Smooth muscle cell (in vitro differentiated cells): ENCODE results near the gene FAM98C. TPM values are rescaled to one million over a fixed set of nuclear protein-coding genes. Genes with fewer than 3 reads are reported as not detected.

Experiments used
- DNase-seq: peaks from one replicate; lab custom pipeline; 2025; ENCODE audit not compliant: unreplicated experiment; lab: John Stamatoyannopoulos, UW
- H2AFZ ChIP-seq: fragments of 200-600 bp; sonication (generic); 2 replicates; pipeline ENCODE4 v1.6.0; 2016; ENCODE audit warnings: antibody characterized with exemption, low read depth, mild to moderate bottlenecking
- H3F3A ChIP-seq: fragments of 200-600 bp; sonication (generic); 2 replicates; pipeline ENCODE4 v1.6.0; 2017; ENCODE audit warnings: antibody characterized with exemption, low read depth
- H3K27ac ChIP-seq: fragments of 200-600 bp; sonication (generic); 2 replicates; pipeline ENCODE4 v1.5.1; 2016; ENCODE audit warnings: low read depth, mild to moderate bottlenecking
- H3K27me3 ChIP-seq: fragments of 200-600 bp; sonication (generic); 2 replicates; pipeline ENCODE4 v1.6.1; 2016; ENCODE audit warnings: low read depth, mild to moderate bottlenecking
- H3K36me3 ChIP-seq: fragments of 200-600 bp; sonication (generic); 2 replicates; pipeline ENCODE4 v1.5.1; 2016; ENCODE audit warnings: low read depth
- H3K4me1 ChIP-seq: fragments of 200-600 bp; sonication (generic); 2 replicates; pipeline ENCODE4 v1.5.1; 2016; ENCODE audit warnings: low read depth
- H3K4me2 ChIP-seq: fragments of 200-600 bp; sonication (generic); 2 replicates; pipeline ENCODE4 v1.6.0; 2016; ENCODE audit warnings: mild to moderate bottlenecking
- H3K4me3 ChIP-seq: fragments of 200-600 bp; sonication (generic); 2 replicates; pipeline ENCODE4 v1.5.1; 2016; ENCODE audit warnings: mild to moderate bottlenecking
- H3K79me2 ChIP-seq: fragments of 200-600 bp; sonication (generic); 2 replicates; pipeline ENCODE4 v1.6.0; 2016; ENCODE audit warnings: low read depth, mild to moderate bottlenecking
- H3K9ac ChIP-seq: fragments of 200-600 bp; sonication (generic); 2 replicates; pipeline ENCODE4 v1.6.0; 2016; ENCODE audit warnings: low read depth
- H3K9me3 ChIP-seq: fragments of 200-600 bp; sonication (generic); replicated peaks from 2 replicates; pipeline ENCODE4 v1.5.1; 2016; ENCODE audit warnings: low read depth
- H4K20me1 ChIP-seq: fragments of 200-600 bp; sonication (generic); 2 replicates; pipeline ENCODE4 v1.6.0; 2016; ENCODE audit warnings: low read depth
- WGBS: methylation state at CpG from one replicate; pipeline ENCODE4 v1.1.7; 2016; ENCODE audit warnings: low lambda C conversion rate; 5-methylcytosine and 5-hydroxymethylcytosine counted together
- polyA plus RNA-seq: library from polyadenylated mRNA; unstranded; fragments of >200 nt; fragmentation: Nextera tagmentation; extraction: Ambion mirVana; gene quantifications from 2 replicates; pipeline ENCODE4 v1.2.1, GENCODE V29; 2016
- total RNA-seq: library from RNA; depleted of rRNA; stranded (reverse); fragments of >200 nt; gene quantifications from 2 replicates; pipeline ENCODE4 v1.2.3, GENCODE V29; 2014
- TF ChIP-seq, protein P1 (sequence below): fragments of 200-600 bp; sonication (generic); IDR thresholded peaks from 2 replicates; pipeline ENCODE4 v1.5.1; 2017; ENCODE audit warnings: borderline replicate concordance, mild to moderate bottlenecking, antibody characterized with exemption; ENCODE audit not compliant: insufficient read depth, poor library complexity, severe bottlenecking

FAM98C gene
- total and polyA plus RNA-seq, 2 experiments from 2014 or later, result 8.5 to 15.9 TPM

- Histone ChIP-seq H3K27ac (no peak overlapping the region), H3K36me3 (no peaks in the 10 kb centered on the region), H2AFZ (no peak overlapping the region), H4K20me1 (no peaks in the 10 kb centered on the region), H3F3A (no peaks in the 10 kb centered on the region), H3K4me2 (no peak overlapping the region), H3K9ac (no peak overlapping the region), H3K27me3 (peaks cover 14% of the 10 kb centered on the region), H3K9me3 (no peaks in the 10 kb centered on the region), H3K4me1 (peaks cover 2% of the 10 kb centered on the region), H3K79me2 (no peaks in the 10 kb centered on the region), H3K4me3 (no peak overlapping the region)
- TF ChIP-seq, protein P1, sequence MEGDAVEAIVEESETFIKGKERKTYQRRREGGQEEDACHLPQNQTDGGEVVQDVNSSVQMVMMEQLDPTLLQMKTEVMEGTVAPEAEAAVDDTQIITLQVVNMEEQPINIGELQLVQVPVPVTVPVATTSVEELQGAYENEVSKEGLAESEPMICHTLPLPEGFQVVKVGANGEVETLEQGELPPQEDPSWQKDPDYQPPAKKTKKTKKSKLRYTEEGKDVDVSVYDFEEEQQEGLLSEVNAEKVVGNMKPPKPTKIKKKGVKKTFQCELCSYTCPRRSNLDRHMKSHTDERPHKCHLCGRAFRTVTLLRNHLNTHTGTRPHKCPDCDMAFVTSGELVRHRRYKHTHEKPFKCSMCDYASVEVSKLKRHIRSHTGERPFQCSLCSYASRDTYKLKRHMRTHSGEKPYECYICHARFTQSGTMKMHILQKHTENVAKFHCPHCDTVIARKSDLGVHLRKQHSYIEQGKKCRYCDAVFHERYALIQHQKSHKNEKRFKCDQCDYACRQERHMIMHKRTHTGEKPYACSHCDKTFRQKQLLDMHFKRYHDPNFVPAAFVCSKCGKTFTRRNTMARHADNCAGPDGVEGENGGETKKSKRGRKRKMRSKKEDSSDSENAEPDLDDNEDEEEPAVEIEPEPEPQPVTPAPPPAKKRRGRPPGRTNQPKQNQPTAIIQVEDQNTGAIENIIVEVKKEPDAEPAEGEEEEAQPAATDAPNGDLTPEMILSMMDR, result no peak
- no peak for DNase-seq
- 80% methylated on average over 2 of the region's 2 CpGs for WGBS
Measured at GRCh38 chr19:38429811-38430156, 26.9 kb downstream of the FAM98C start.

DNA sequence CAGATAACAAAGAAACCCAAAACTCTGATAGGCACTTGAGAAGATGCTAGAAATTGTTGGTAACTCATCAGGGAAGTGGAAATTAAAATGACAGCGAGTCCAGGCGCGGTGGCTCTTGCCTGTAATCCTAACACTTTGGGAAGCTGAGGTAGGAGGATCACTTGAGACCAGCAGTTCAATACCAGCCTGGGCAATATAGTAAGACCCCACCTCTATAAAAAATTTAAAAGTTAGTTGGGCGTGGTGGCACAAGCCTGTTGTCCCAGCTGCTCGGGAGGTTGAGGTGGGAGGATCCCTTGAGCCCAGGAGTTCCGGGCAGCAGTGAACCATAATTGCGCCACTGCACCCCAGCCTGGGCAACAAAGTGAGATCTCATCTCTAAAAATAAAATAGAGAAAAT, 28.0 kb downstream of the FAM98C start:
- Histone ChIP-seq H3K4me2 (no peak overlapping the region), H3K4me1 (peaks cover 6% of the 10 kb centered on the region), H3K9ac (no peak overlapping the region), H3K4me3 (no peak overlapping the region), H3F3A (no peaks in the 10 kb centered on the region), H4K20me1 (no peaks in the 10 kb centered on the region), H3K36me3 (no peaks in the 10 kb centered on the region), H3K27me3 (peaks cover 14% of the 10 kb centered on the region), H2AFZ (no peak overlapping the region), H3K79me2 (no peaks in the 10 kb centered on the region), H3K27ac (no peak overlapping the region), H3K9me3 (no peaks in the 10 kb centered on the region)
- DNase-seq, result no peak
- TF ChIP-seq, protein P1, result no peak
- 95% methylated on average over 7 of the region's 7 CpGs for WGBS

- Histone ChIP-seq H3K79me2 (no peaks in the 10 kb centered on the region), H3K4me1 (peaks cover 6% of the 10 kb centered on the region), H3K4me2 (no peak within 1 kb of the TSS), H4K20me1 (no peaks in the 10 kb centered on the region), H3K9me3 (no peaks in the 10 kb centered on the region), H3F3A (no peaks in the 10 kb centered on the region), H3K27me3 (peaks cover 14% of the 10 kb centered on the region), H3K27ac (no peak within 1 kb of the TSS), H2AFZ (no peak within 1 kb of the TSS), H3K9ac (no peak within 1 kb of the TSS), H3K36me3 (no peaks in the 10 kb centered on the region), H3K4me3 (no peak within 1 kb of the TSS)
- 31% methylated on average over 11 of the region's 20 CpGs for WGBS
- TF ChIP-seq, protein P1, result no peak
- DNase-seq, result no peak
Measured at GRCh38 chr19:38433268-38433733, 30.4 kb downstream of the FAM98C start, which contains the start of gene RYR1. RYR1 (plus strand) TSS chr19:38433691; CDS start chr19:38433830, 139 bp downstream.

DNA sequence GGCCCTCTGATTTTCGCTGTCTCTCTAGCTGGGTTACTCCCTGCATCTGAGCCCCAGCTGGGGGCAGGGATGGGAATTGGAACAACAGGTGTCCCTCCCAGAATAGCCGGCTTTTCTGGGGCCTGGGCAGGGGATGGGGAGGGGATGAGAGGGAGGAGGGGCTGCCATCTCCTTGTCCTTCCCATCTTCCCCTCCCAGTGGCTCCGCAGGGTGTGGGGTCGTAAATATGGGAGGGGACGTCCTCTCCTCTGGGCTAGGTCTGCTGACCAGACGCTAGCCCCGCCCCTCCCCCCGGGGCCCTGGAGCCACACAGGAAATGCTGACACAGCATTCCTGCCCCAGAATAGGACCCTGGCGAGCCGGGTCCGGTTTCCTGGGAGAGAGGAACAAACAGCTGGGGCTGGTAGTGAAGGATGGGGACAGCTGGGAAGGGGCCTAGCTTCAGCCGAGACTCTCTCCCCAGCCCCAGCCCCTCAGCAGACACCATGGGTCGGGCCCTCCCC, 31.7 kb downstream of the FAM98C start:
- Histone ChIP-seq H3K27me3 (peaks cover 14% of the 10 kb centered on the region), H3K9ac (no peak overlapping the region), H4K20me1 (no peaks in the 10 kb centered on the region), H3K79me2 (no peaks in the 10 kb centered on the region), H2AFZ (no peak overlapping the region), H3K4me2 (no peak overlapping the region), H3K36me3 (no peaks in the 10 kb centered on the region), H3F3A (no peaks in the 10 kb centered on the region), H3K27ac (no peak overlapping the region), H3K4me1 (peaks cover 6% of the 10 kb centered on the region), H3K9me3 (no peaks in the 10 kb centered on the region), H3K4me3 (no peak overlapping the region)
- 16% methylated on average over 13 of the region's 13 CpGs for WGBS
- no peak for DNase-seq
- TF ChIP-seq, protein P1, result no peak
